ENCODE measurements around the gene SPRTN. TPM values are rescaled to one million over a fixed set of nuclear protein-coding genes. Genes with fewer than 3 reads are reported as not detected.
A peak's percentile ranks its signal among the peaks of the same experiment; 100 is the strongest.

Gene SPRTN
- total RNA-seq, 4 donors from 2014 or later, result 8.7 to 15.1 (median 10.7) TPM

DNA sequence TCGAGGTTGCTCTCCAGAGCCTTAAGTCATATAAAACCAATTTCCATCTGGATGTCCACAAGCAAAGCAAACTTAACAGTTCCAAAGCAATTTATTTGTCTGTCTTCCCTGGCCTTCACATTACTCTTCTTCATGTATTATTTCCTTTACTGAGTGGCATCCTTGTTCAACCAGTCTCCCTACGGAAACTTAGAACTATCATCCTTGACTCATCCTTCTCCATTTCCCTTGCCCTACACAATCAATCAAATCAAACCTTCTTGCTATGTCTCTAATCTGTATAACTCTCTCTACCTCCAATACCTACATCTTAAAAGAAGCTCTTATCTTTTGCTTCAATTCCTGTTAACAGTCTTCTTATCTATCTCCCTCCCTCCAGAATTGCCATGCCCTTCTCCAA, 58.5 kb downstream of the SPRTN start:
- Histone ChIP-seq H3K9me3 (no peaks in the 10 kb centered on the region), H3K36me3 (peaks cover 0 to 12% of the 10 kb centered on the region in 2 donors), H3K27ac (peak overlapping the region; percentile 65 to 75 (median 70)), H3K4me3 (peak overlapping the region in 1 of 4 donors; percentile 32), H3K4me1 (peaks cover 82 to 84% of the 10 kb centered on the region in 2 donors), H3K27me3 (no peaks in the 10 kb centered on the region)
- TF ChIP-seq POLR2A (IDR thresholded peaks at IDR 0.05), result no peak
- TF ChIP-seq, protein P1, sequence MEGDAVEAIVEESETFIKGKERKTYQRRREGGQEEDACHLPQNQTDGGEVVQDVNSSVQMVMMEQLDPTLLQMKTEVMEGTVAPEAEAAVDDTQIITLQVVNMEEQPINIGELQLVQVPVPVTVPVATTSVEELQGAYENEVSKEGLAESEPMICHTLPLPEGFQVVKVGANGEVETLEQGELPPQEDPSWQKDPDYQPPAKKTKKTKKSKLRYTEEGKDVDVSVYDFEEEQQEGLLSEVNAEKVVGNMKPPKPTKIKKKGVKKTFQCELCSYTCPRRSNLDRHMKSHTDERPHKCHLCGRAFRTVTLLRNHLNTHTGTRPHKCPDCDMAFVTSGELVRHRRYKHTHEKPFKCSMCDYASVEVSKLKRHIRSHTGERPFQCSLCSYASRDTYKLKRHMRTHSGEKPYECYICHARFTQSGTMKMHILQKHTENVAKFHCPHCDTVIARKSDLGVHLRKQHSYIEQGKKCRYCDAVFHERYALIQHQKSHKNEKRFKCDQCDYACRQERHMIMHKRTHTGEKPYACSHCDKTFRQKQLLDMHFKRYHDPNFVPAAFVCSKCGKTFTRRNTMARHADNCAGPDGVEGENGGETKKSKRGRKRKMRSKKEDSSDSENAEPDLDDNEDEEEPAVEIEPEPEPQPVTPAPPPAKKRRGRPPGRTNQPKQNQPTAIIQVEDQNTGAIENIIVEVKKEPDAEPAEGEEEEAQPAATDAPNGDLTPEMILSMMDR (IDR thresholded peaks at IDR 0.05 in 4 of 5, conservative IDR thresholded peaks at IDR 0.05 in 1 of 5), result no peak
- intact Hi-C loops (cut with DNase I; ENCODE audit: low total_unique reads) (no loop called here), in situ Hi-C loops (cut with MboI; ENCODE audit: low sequenced_read_pairs in 4 of 4) (no loop called here)
- DNase-seq (no peak), ATAC-seq (no peak)

DNA sequence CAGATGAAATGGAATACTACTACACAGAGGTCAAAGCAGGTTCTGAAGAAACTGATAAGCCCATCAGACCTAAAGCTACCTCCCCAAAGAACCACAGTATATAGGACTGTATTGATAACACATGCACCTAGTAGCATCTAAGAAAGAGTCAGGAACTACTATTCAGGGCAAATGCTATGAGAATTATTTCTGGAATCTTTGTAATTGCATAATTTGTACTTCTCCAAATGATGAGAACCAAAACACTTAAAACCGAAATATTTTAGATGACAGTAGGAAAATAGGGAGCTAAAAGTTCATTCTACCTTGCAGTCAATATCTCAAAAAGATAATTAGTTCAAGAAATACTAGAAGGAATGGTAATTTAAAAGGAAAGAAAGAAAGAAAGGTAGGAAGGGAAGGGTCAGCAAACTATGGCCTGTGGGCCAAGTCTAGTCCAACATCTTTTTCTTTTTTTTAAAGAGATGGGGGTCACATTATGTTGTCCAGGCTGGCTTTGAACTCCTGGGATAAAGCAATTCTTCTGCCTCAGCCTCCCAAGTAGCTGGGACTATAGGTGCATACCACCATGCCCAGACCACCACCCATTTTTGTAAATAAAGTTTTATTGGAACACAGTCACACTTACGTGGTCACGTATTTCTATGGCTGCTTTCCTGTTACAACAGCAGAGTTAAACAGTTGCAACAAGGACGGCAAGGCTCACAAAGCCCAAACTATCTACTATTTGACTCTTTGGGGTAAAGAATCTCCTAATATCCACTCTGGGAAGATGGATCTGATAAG, 60.0 kb downstream of the SPRTN start:
- ATAC-seq (no peak), DNase-seq (no peak)
- Histone ChIP-seq H3K27me3 (no peaks in the 10 kb centered on the region), H3K4me3 (no peak overlapping the region), H3K4me1 (peaks cover 85 to 96% of the 10 kb centered on the region in 2 donors), H3K9me3 (no peaks in the 10 kb centered on the region), H3K36me3 (peaks cover 0 to 15% of the 10 kb centered on the region in 2 donors), H3K27ac (peak overlapping the region; percentile 65 to 75 (median 70))
- in situ Hi-C loops (cut with MboI; ENCODE audit: low sequenced_read_pairs in 4 of 4) (no loop called here), intact Hi-C loops (cut with DNase I; ENCODE audit: low total_unique reads) (no loop called here)
- TF ChIP-seq POLR2A (IDR thresholded peaks at IDR 0.05), result no peak
- TF ChIP-seq, protein P1 (IDR thresholded peaks at IDR 0.05 in 4 of 5, conservative IDR thresholded peaks at IDR 0.05 in 1 of 5), result no peak

DNA sequence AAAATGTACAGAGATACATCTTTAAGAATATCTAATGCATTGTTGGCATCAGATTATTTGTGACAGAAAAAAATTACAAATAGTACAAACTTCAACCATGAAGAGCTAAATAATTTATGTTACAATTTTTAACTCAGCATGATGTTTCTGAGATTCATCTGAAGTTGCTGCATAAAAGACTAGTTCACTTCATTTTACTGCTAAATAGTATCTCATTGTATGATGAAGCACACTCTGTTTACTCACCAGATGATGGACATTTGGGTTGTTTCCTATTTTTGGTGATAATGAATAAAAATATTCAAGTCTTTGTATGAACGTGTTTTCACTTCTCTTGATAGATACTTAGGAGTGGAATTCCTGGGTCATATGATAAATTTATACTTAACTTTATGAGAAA, 63.4 kb downstream of the SPRTN start:
- ATAC-seq, result no peak
- TF ChIP-seq, protein P1 (IDR thresholded peaks at IDR 0.05 in 4 of 5, conservative IDR thresholded peaks at IDR 0.05 in 1 of 5), result no peak
- no peak for TF ChIP-seq POLR2A (IDR thresholded peaks at IDR 0.05)
- in situ Hi-C loops (cut with MboI; ENCODE audit: low sequenced_read_pairs in 4 of 4), result no loop called here
- Histone ChIP-seq H3K36me3 (peaks cover 0 to 15% of the 10 kb centered on the region in 2 donors), H3K4me3 (no peak overlapping the region), H3K27me3 (no peaks in the 10 kb centered on the region), H3K4me1 (peaks cover 86 to 89% of the 10 kb centered on the region in 2 donors), H3K27ac (peak overlapping the region in 2 of 4 donors; percentile 14 to 25), H3K9me3 (no peaks in the 10 kb centered on the region)
- intact Hi-C loops (cut with DNase I; ENCODE audit: low total_unique reads), result no loop called here
- no peak for DNase-seq

DNA sequence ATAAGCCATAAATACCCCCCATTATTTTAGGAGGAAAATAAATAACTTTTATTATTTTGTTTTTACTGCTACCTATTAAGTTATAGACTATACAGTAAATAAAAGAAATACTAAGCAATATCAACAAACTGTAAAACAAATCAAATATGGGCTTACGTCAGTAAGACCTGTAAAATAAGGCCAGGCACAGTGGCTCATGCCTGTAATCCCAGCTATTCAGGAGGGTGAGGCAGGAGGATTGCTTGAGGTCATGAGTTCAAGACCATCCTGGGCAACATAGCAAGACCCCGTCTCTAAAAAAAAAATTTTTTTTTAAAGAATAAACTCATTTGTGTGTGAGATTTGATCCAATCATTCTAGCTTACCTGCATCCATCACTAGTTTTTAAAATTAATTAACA, 66.2 kb downstream of the SPRTN start:
- DNase-seq (no peak), ATAC-seq (no peak)
- Histone ChIP-seq H3K9me3 (no peaks in the 10 kb centered on the region), H3K27me3 (no peaks in the 10 kb centered on the region), H3K4me1 (peaks cover 83 to 89% of the 10 kb centered on the region in 2 donors), H3K36me3 (peaks cover 0 to 18% of the 10 kb centered on the region in 2 donors), H3K4me3 (no peak overlapping the region), H3K27ac (peak overlapping the region; percentile 26 to 98 (median 98))
- TF ChIP-seq POLR2A (IDR thresholded peaks at IDR 0.05), result no peak
- TF ChIP-seq, protein P1 (IDR thresholded peaks at IDR 0.05 in 4 of 5, conservative IDR thresholded peaks at IDR 0.05 in 1 of 5), result no peak
- in situ Hi-C loops (cut with MboI; ENCODE audit: low sequenced_read_pairs in 4 of 4) (no loop called here), intact Hi-C loops (cut with DNase I; ENCODE audit: low total_unique reads) (no loop called here)

Other genes with a start within 250 kb of the SPRTN start
- not detected for gene TRIM67, start 176.2 kb upstream of the SPRTN start, total RNA-seq
- 100 to 1,000 TPM in 2 of 4 donors, 10 to 100 TPM in 2; 95.1 to 128 (median 104) TPM for gene GNPAT, start 97.1 kb upstream of the SPRTN start, total RNA-seq
- 10 to 100 TPM; 25.4 to 50.9 (median 38.2) TPM for gene EXOC8, start 441 bp upstream of the SPRTN start, total RNA-seq
- 100 to 1,000 TPM; 500 to 862 (median 706) TPM for gene EGLN1, start 84.0 kb downstream of the SPRTN start, total RNA-seq
- gene TSNAX, start 190.4 kb downstream of the SPRTN start, total RNA-seq, result 10 to 100 TPM; 47.8 to 84.2 (median 77.8) TPM